H9 (cell line): ENCODE measurements around the gene MEX3C. TPM values are rescaled to one million over a fixed set of nuclear protein-coding genes. Genes with fewer than 3 reads are reported as not detected.

ENCODE experiments used
- DNase-seq: peaks from one replicate; pipeline ENCODE4 v3.0.0-alpha.2; 2017
- H2AFZ ChIP-seq: one replicate; pipeline ENCODE4 v1.6.1; 2013; ENCODE audit warnings: mild to moderate bottlenecking, low read length, control low read depth, moderate library complexity
- H2AK5ac ChIP-seq: 2 replicates; pipeline ENCODE4 v1.6.1; 2013; ENCODE audit warnings: low read length, control low read depth, mixed read lengths; ENCODE audit not compliant: insufficient read length
- H2BK120ac ChIP-seq: one replicate; pipeline ENCODE4 v1.6.1; 2013; ENCODE audit warnings: low read depth, mild to moderate bottlenecking, low read length, control low read depth, inconsistent platforms; ENCODE audit not compliant: poor library complexity, severe bottlenecking
- H2BK12ac ChIP-seq: 2 replicates; pipeline ENCODE4 v1.6.1; 2013; ENCODE audit warnings: low read length, control low read depth, mixed read lengths, low read depth; ENCODE audit not compliant: insufficient read length
- H2BK15ac ChIP-seq: 2 replicates; pipeline ENCODE4 v1.6.1; 2013; ENCODE audit warnings: low read depth, low read length, control low read depth
- H2BK20ac ChIP-seq: one replicate; pipeline ENCODE4 v1.6.1; 2013; ENCODE audit warnings: low read depth, mild to moderate bottlenecking, low read length, control low read depth, inconsistent platforms; ENCODE audit not compliant: poor library complexity, severe bottlenecking
- H2BK5ac ChIP-seq: 2 replicates; pipeline ENCODE4 v1.6.1; 2013; ENCODE audit warnings: low read length, control low read depth, mixed read lengths; ENCODE audit not compliant: insufficient read length
- H3K14ac ChIP-seq: 2 replicates; pipeline ENCODE4 v1.6.1; 2013; ENCODE audit warnings: low read length, control low read depth; ENCODE audit not compliant: insufficient read depth
- H3K18ac ChIP-seq: 2 replicates; pipeline ENCODE4 v1.6.1; 2013; ENCODE audit warnings: low read depth, mild to moderate bottlenecking, mixed read lengths, low read length, control low read depth; ENCODE audit not compliant: insufficient read length
- H3K23ac ChIP-seq: 2 replicates; pipeline ENCODE4 v1.6.1; 2013; ENCODE audit warnings: low read length, control low read depth, mixed read lengths, low read depth; ENCODE audit not compliant: insufficient read length
- H3K23me2 ChIP-seq: 2 replicates; pipeline ENCODE4 v1.6.1; 2013; ENCODE audit warnings: low read depth, mild to moderate bottlenecking, mixed read lengths, low read length, control low read depth; ENCODE audit not compliant: insufficient read length, poor library complexity, severe bottlenecking
- H3K27ac ChIP-seq: 2 replicates; pipeline ENCODE4 v1.5.1; 2013; ENCODE audit warnings: low read length, control low read depth, mixed read lengths, low read depth; ENCODE audit not compliant: insufficient read length
- H3K27me3 ChIP-seq: 2 replicates; pipeline ENCODE4 v1.6.1; 2013; ENCODE audit warnings: low read length, control low read depth, inconsistent platforms; ENCODE audit not compliant: insufficient read depth
- H3K4ac ChIP-seq: 2 replicates; pipeline ENCODE4 v1.6.1; 2013; ENCODE audit warnings: low read depth, mild to moderate bottlenecking, control low read depth, inconsistent platforms, low read length, moderate library complexity
- H3K4me1 ChIP-seq: 2 replicates; pipeline ENCODE4 v1.6.1; 2013; ENCODE audit warnings: low read length, control low read depth, inconsistent platforms; ENCODE audit not compliant: insufficient read depth
- H3K4me2 ChIP-seq: 2 replicates; pipeline ENCODE4 v1.6.1; 2013; ENCODE audit warnings: low read length, control low read depth, mixed read lengths; ENCODE audit not compliant: insufficient read length, insufficient read depth
- H3K56ac ChIP-seq: 2 replicates; pipeline ENCODE4 v1.6.1; 2013; ENCODE audit warnings: low read depth, mild to moderate bottlenecking, mixed read lengths, low read length, control low read depth; ENCODE audit not compliant: insufficient read length
- H3K79me1 ChIP-seq: 2 replicates; pipeline ENCODE4 v1.6.1; 2013; ENCODE audit warnings: low read depth, mild to moderate bottlenecking, moderate library complexity, low read length, control low read depth, inconsistent platforms; ENCODE audit not compliant: insufficient read depth, poor library complexity, severe bottlenecking
- H3K79me2 ChIP-seq: 2 replicates; pipeline ENCODE4 v1.6.1; 2013; ENCODE audit warnings: low read length, control low read depth, inconsistent platforms; ENCODE audit not compliant: insufficient read depth
- H3K9ac ChIP-seq: 2 replicates; pipeline ENCODE4 v1.6.1; 2013; ENCODE audit warnings: low read length, control low read depth, mixed read lengths; ENCODE audit not compliant: insufficient read length; ENCODE audit errors: extremely low read depth
- H3K9me3 ChIP-seq: one replicate; pipeline ENCODE4 v1.6.1; 2013; ENCODE audit warnings: low read depth, low read length, inconsistent platforms; ENCODE audit not compliant: control insufficient read depth
- H3T11ph ChIP-seq: one replicate; pipeline ENCODE4 v1.6.1; 2013; ENCODE audit warnings: mild to moderate bottlenecking, low read length, control low read depth, inconsistent platforms
- H4K20me1 ChIP-seq: one replicate; pipeline ENCODE4 v1.6.1; 2013; ENCODE audit not compliant: control insufficient read depth, insufficient read length, insufficient read depth
- H4K5ac ChIP-seq: 2 replicates; pipeline ENCODE4 v1.6.1; 2013; ENCODE audit warnings: low read depth, mild to moderate bottlenecking, mixed read lengths, low read length, control low read depth; ENCODE audit not compliant: insufficient read length
- H4K8ac ChIP-seq: replicated peaks from 2 replicates; pipeline ENCODE4 v1.6.1; 2013; ENCODE audit warnings: low read length, control low read depth, mixed read lengths, low read depth; ENCODE audit not compliant: insufficient read length
- H4K91ac ChIP-seq: 2 replicates; pipeline ENCODE4 v1.6.1; 2013; ENCODE audit warnings: low read depth, mild to moderate bottlenecking, moderate library complexity, mixed read lengths, low read length, control low read depth; ENCODE audit not compliant: insufficient read length
- H3K27ac Mint-ChIP-seq, 3 experiments: 2 replicates in 2 of 3; 3 replicates in 1 of 3; pipeline ENCODE4 v1.8.0; 2020 to 2021; ENCODE audit warnings: mixed read lengths in 3 of 3, mild to moderate bottlenecking in 1 of 3, moderate library complexity in 1 of 3
- H3K27me3 Mint-ChIP-seq: 2 replicates; pipeline ENCODE4 v1.8.0; 2021; ENCODE audit warnings: low read depth, mild to moderate bottlenecking, moderate library complexity, mixed read lengths
- H3K36me3 Mint-ChIP-seq, 3 experiments: 2 replicates in 2 of 3; 3 replicates in 1 of 3; pipeline ENCODE4 v1.8.0; 2020 to 2021; ENCODE audit warnings: low read depth in 3 of 3, mixed read lengths in 3 of 3; ENCODE audit not compliant: insufficient read depth in 1 of 3
- H3K4me1 Mint-ChIP-seq, 2 experiments: 2 replicates each; pipeline ENCODE4 v1.8.0; 2020; ENCODE audit warnings: mixed read lengths in 2 of 2
- H3K4me3 Mint-ChIP-seq, 2 experiments: 2 replicates in 1 of 2; 3 replicates in 1 of 2; pipeline ENCODE4 v1.8.0; 2020 to 2021; ENCODE audit warnings: mild to moderate bottlenecking in 2 of 2, mixed read lengths in 2 of 2, moderate library complexity in 1 of 2
- H3K9me3 Mint-ChIP-seq, 2 experiments: 2 replicates in 1 of 2; 3 replicates in 1 of 2; pipeline ENCODE4 v1.8.0; 2020; ENCODE audit warnings: mild to moderate bottlenecking in 2 of 2, mixed read lengths in 2 of 2, moderate library complexity in 1 of 2
- CTCF ChIP-seq: fragments of 200-600 bp; sonication (generic); conservative IDR thresholded peaks from 3 replicates; pipeline ENCODE4 v1.8.0; 2021; ENCODE audit warnings: antibody characterized with exemption, mild to moderate bottlenecking
- WGBS: extraction: QIAGEN DNeasy Blood & Tissue Kit; methylation state at CpG from one replicate; pipeline ENCODE4 v1.1.7; 2013; ENCODE audit warnings: missing lambda C conversion rate, low lambda C conversion rate, mixed read lengths; ENCODE audit not compliant: insufficient read length; ENCODE audit errors: extremely low coverage; 5-methylcytosine and 5-hydroxymethylcytosine counted together
- total RNA-seq: library from RNA; stranded (reverse); gene quantifications from 2 replicates; pipeline ENCODE4 v1.2.1, GENCODE V29; 2021

Gene MEX3C
- total RNA-seq, 1 experiment from 2014 or later = 98.1 TPM

GRCh38 chr18:51241226-51241625 lies 43.7 kb upstream of the MEX3C start:
- no peak overlapping the region for H4K8ac ChIP-seq
- no peaks in the 10 kb centered on the region for H4K20me1 ChIP-seq
- no peak for TF ChIP-seq CTCF
- no peak overlapping the region for H3K4ac ChIP-seq
- H3K4me2 ChIP-seq = no peak overlapping the region
- H2BK120ac ChIP-seq = no peak overlapping the region
- no peak overlapping the region for H3K56ac ChIP-seq
- H2BK15ac ChIP-seq = no peak overlapping the region
- H3T11ph ChIP-seq = no peak overlapping the region
- no peaks in the 10 kb centered on the region; the same call in 1 of the 2 replicates for H3K27me3 Mint-ChIP-seq
- peaks cover 2 to 8% of the 10 kb centered on the region in 2 experiments; a peak in 3 of 4 replicates for H3K4me1 Mint-ChIP-seq
- no peak overlapping the region for H4K91ac ChIP-seq
- H3K27me3 ChIP-seq = no peaks in the 10 kb centered on the region
- H3K4me3 Mint-ChIP-seq = no peak overlapping the region
- H2BK12ac ChIP-seq = no peak overlapping the region
- no peak overlapping the region; a peak in 1 of 7 replicates for H3K27ac Mint-ChIP-seq
- H2BK20ac ChIP-seq = no peak overlapping the region
- H2AFZ ChIP-seq = no peak overlapping the region
- no peaks in the 10 kb centered on the region for H3K79me1 ChIP-seq
- H3K79me2 ChIP-seq = no peaks in the 10 kb centered on the region
- no peaks in the 10 kb centered on the region for H3K4me1 ChIP-seq
- H4K5ac ChIP-seq = no peak overlapping the region
- H3K27ac ChIP-seq = no peak overlapping the region
- no peak overlapping the region for H2BK5ac ChIP-seq
- WGBS = no CpG with 5 or more reads among the region's 3 CpGs
- no peaks in the 10 kb centered on the region for H3K23me2 ChIP-seq
- H3K14ac ChIP-seq = no peak overlapping the region
- H3K36me3 Mint-ChIP-seq = no peaks in the 10 kb centered on the region
- no peak for DNase-seq
- H3K9me3 ChIP-seq = no peaks in the 10 kb centered on the region
- H2AK5ac ChIP-seq = no peak overlapping the region
- H3K18ac ChIP-seq = no peak overlapping the region
- H3K9me3 Mint-ChIP-seq = no peaks in the 10 kb centered on the region
- H3K23ac ChIP-seq = no peak overlapping the region
- no peak overlapping the region for H3K9ac ChIP-seq
